GM18508 (cell line): ENCODE data around the gene PPARD.

ENCODE experiments used
- ATAC-seq: cut with Tn5 transposase; IDR thresholded peaks from one replicate; pipeline ENCODE4 v1.9.1; 2021; ENCODE audit warnings: moderate number of reproducible peaks; ENCODE audit not compliant: insufficient read depth, unreplicated experiment

Gene PPARD

GRCh38 chr6:35351422-35351821 lies 9.1 kb downstream of the PPARD start:
- ATAC-seq = no peak

GRCh38 chr6:35352735-35353134 lies 10.4 kb downstream of the PPARD start:
- ATAC-seq = no peak

GRCh38 chr6:35354361-35355135 lies 12.2 kb downstream of the PPARD start:
- ATAC-seq = no peak

- no peak for ATAC-seq
Measured at GRCh38 chr6:35356391-35356790, 14.0 kb downstream of the PPARD start.

GRCh38 chr6:35357677-35358076 lies 15.3 kb downstream of the PPARD start:
- no peak for ATAC-seq

- ATAC-seq = no peak
Measured at GRCh38 chr6:35358086-35358485, 15.7 kb downstream of the PPARD start.

GRCh38 chr6:35359346-35359743 lies 17.0 kb downstream of the PPARD start:
- ATAC-seq = no peak

GRCh38 chr6:35359744-35360348 lies 17.5 kb downstream of the PPARD start:
- ATAC-seq = no peak

- no peak for ATAC-seq
Measured at GRCh38 chr6:35360349-35361138, 18.2 kb downstream of the PPARD start.

GRCh38 chr6:35362200-35362599 lies 19.8 kb downstream of the PPARD start:
- ATAC-seq = no peak

- no peak for ATAC-seq
Measured at GRCh38 chr6:35363293-35363750, 21.0 kb downstream of the PPARD start.

- ATAC-seq = no peak
Measured at GRCh38 chr6:35365594-35366203, 23.3 kb downstream of the PPARD start.

- no peak for ATAC-seq
Measured at GRCh38 chr6:35366204-35366596, 23.8 kb downstream of the PPARD start.

GRCh38 chr6:35367646-35368037 lies 25.3 kb downstream of the PPARD start:
- ATAC-seq = no peak

- no peak for ATAC-seq
Measured at GRCh38 chr6:35368038-35368887, 25.9 kb downstream of the PPARD start.

GRCh38 chr6:35370124-35370741 lies 27.9 kb downstream of the PPARD start:
- ATAC-seq = no peak

- ATAC-seq = no peak
Measured at GRCh38 chr6:35370785-35371493, 28.6 kb downstream of the PPARD start.

GRCh38 chr6:35371494-35372262 lies 29.3 kb downstream of the PPARD start:
- ATAC-seq = no peak
